ENCODE measurements around the gene WNT10A.
A peak's percentile ranks its signal among the peaks of the same experiment; 100 is the strongest.

WNT10A gene

GRCh38 chr2:218852911-218853667 lies 27.6 kb upstream of the WNT10A start:
- H3K36me3 Mint-ChIP-seq = no peaks in the 10 kb centered on the region
- CTCF ChIA-PET = interaction anchor here (0.7 to 3.5 kb wide), 11 partner anchors 8 to 224 kb away, joined by 3 to 44 read pairs (median 4); no protein-coding TSS in a partner anchor
- DNase-seq = peak; percentile 72
- H3K27me3 Mint-ChIP-seq = peaks cover 83% of the 10 kb centered on the region
- H3K27ac Mint-ChIP-seq = no peak overlapping the region
- no peaks in the 10 kb centered on the region for H3K9me3 Mint-ChIP-seq
- H3K4me1 Mint-ChIP-seq = no peaks in the 10 kb centered on the region
- no peak overlapping the region for H3K4me3 Mint-ChIP-seq

- no peak for DNase-seq
- Mint-ChIP-seq H3K36me3 (no peaks in the 10 kb centered on the region), H3K4me3 (no peak overlapping the region), H3K4me1 (no peaks in the 10 kb centered on the region), H3K27ac (no peak overlapping the region), H3K27me3 (peaks cover 90% of the 10 kb centered on the region), H3K9me3 (no peaks in the 10 kb centered on the region)
- CTCF ChIA-PET = interaction anchor here (0.7 to 3.5 kb wide), 7 partner anchors 10 to 225 kb away, joined by 3 to 44 read pairs (median 4); no protein-coding TSS in a partner anchor
Observed at GRCh38 chr2:218853766-218854165, 26.9 kb upstream of the WNT10A start.

GRCh38 chr2:218854860-218855259 lies 25.8 kb upstream of the WNT10A start:
- DNase-seq = no peak
- Mint-ChIP-seq H3K36me3 (no peaks in the 10 kb centered on the region), H3K27ac (no peak overlapping the region), H3K4me3 (no peak overlapping the region), H3K4me1 (peaks cover 4% of the 10 kb centered on the region), H3K27me3 (peaks cover 95% of the 10 kb centered on the region), H3K9me3 (no peaks in the 10 kb centered on the region)
- CTCF ChIA-PET = interaction anchor here (0.7 to 2.0 kb wide), 6 partner anchors 9 to 194 kb away, joined by 3 to 6 read pairs (median 4); no protein-coding TSS in a partner anchor

DNA sequence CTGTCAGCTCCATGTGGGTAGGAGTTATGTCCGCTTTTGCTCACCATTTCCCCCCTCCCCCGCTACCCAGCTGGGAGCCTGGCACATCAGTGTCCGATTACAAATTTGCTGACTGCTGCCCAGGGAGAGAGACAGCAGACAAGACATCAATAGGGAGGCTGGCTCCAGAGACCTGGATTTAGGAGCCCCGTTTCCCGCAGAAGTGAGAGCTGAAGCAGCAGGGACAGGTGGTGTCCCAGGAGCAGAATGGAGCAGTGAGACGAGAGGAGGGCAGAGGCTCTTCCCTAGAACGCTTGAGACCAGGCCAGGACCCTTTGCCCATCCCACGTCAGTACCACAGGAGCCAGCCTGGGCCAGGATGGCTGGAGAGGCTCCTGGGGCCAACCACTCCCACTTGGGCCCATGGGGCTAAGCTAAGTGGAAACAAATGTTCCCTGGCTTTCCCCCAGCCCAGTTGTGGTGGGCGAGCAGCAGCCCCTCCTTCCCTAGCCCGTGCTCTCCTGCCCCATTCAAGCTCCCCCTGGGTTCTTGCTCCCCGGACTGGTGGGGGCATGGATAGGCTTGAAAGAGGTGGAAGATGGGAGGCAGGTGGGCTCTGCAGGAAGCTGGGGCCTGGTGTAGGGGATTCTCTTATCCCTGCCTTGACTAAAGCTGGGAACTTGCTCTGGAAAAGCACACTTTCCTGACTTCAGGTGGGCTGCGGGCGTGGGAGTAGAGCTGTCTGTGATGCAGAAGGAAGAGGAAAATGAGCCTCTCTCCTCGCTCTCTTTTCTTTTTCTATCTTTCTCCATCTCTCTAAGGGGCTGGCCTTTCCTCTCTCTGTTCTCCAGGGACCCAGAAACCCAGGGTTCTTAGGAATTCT lies 25.1 kb upstream of the WNT10A start:
- Mint-ChIP-seq H3K27ac (no peak overlapping the region), H3K9me3 (no peaks in the 10 kb centered on the region), H3K4me3 (no peak overlapping the region), H3K36me3 (no peaks in the 10 kb centered on the region), H3K27me3 (peaks cover 95% of the 10 kb centered on the region), H3K4me1 (peaks cover 10% of the 10 kb centered on the region)
- DNase-seq = no peak
- CTCF ChIA-PET = interaction anchor here (0.6 to 1.3 kb wide), 6 partner anchors 33 to 621 kb away, joined by 3 to 4 read pairs (median 3); no protein-coding TSS in a partner anchor

DNA sequence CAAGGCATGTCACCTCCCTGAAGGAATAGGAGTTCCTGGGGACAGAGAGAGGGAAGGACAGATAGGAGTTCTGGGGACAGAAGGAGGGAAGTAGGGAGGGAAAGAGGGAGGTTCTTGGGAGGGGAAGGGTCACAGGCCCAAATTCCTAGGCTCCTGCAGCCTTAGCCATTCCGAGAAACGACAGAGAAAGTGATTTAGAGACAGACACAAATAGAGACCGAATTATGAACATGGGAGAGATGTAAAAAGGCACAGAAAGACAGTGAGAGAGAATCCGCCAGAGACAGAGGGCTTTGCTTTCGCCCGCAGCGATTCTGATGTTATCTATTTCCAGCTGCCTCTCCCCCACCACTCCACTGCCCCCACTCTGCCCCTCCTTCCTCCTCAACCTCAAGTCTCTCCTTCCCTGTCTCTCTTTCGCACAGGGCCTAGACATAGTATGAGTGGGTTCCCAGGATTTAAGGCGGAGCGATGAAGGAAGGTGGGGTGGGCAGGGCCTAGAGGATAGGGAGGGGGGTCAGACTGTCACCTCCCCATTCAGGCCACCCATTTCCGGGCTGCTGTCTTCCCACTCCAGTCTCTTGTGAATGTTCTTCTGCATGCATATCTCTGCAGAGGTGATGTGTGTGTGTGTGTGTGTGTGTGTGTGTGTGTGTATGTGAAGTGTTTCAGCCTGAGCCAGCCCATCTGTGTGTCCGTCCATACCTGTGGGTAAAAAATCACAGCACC lies 24.3 kb upstream of the WNT10A start:
- Mint-ChIP-seq H3K27ac (no peak overlapping the region), H3K27me3 (peaks cover 95% of the 10 kb centered on the region), H3K4me3 (no peak overlapping the region), H3K36me3 (no peaks in the 10 kb centered on the region), H3K9me3 (no peaks in the 10 kb centered on the region), H3K4me1 (peaks cover 12% of the 10 kb centered on the region)
- DNase-seq = no peak
- CTCF ChIA-PET = interaction anchor here (0.6 to 1.3 kb wide), 5 partner anchors 20 to 620 kb away, joined by 3 to 4 read pairs (median 3); no protein-coding TSS in a partner anchor

- DNase-seq = no peak
- no peak overlapping the region for H3K27ac Mint-ChIP-seq
- H3K9me3 Mint-ChIP-seq = no peaks in the 10 kb centered on the region
- CTCF ChIA-PET = interaction anchor here (0.8 to 0.9 kb wide), 2 partner anchors 19 to 42 kb away, joined by 3 read pairs; no protein-coding TSS in a partner anchor
- no peaks in the 10 kb centered on the region for H3K36me3 Mint-ChIP-seq
- no peak overlapping the region for H3K4me3 Mint-ChIP-seq
- H3K4me1 Mint-ChIP-seq = peaks cover 12% of the 10 kb centered on the region
- peaks cover 95% of the 10 kb centered on the region for H3K27me3 Mint-ChIP-seq
Observed at GRCh38 chr2:218856896-218857243, 23.8 kb upstream of the WNT10A start.

DNA sequence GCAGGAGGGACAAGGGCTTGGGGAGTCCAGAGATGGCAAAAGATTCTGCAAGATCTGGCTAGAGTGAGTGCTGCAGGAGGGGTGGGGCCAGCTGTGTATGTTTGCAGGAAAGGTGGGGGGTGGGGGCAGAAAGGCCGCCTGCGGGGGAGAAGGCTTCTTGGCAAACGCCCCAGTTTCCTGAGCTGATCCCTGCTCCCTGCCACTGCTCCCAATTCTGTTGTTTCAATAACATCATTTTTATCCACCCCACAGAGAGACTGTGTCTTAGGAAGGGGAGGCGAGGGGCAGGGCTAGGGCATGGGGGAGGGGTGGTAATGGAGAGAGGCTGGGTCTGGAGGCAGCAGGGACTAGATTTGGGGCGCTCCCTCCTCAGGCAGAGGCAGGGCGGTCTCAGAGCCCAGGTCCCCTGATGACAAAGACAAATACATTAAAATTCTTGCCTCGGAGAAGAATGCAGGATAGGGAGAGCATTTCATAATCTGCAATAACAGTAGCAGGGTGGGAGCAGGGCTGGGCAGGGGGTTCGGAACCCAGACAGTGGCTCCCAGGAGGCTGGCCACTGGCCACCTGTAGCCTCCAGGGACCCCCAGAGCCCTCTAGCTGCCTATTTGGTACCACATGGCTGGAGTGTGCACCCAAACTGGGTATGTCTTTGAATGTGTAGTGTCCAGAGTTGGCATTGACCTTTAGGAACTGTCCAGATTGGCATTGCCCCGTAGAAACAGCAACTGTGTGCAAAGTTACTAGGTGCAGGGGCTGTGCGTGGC lies 23.1 kb upstream of the WNT10A start:
- peaks cover 12% of the 10 kb centered on the region for H3K4me1 Mint-ChIP-seq
- DNase-seq = no peak
- no peaks in the 10 kb centered on the region for H3K36me3 Mint-ChIP-seq
- H3K27ac Mint-ChIP-seq = no peak overlapping the region
- H3K9me3 Mint-ChIP-seq = no peaks in the 10 kb centered on the region
- no peak overlapping the region for H3K4me3 Mint-ChIP-seq
- H3K27me3 Mint-ChIP-seq = peaks cover 99% of the 10 kb centered on the region
- CTCF ChIA-PET = interaction anchor here (0.5 to 1.3 kb wide), 3 partner anchors 9 to 41 kb away, joined by 3 to 5 read pairs (median 3); no protein-coding TSS in a partner anchor

GRCh38 chr2:218858138-218858445 lies 22.6 kb upstream of the WNT10A start:
- DNase-seq = no peak
- Mint-ChIP-seq H3K36me3 (no peaks in the 10 kb centered on the region), H3K27me3 (peaks cover 99% of the 10 kb centered on the region), H3K4me1 (peaks cover 12% of the 10 kb centered on the region), H3K4me3 (no peak overlapping the region), H3K9me3 (no peaks in the 10 kb centered on the region), H3K27ac (no peak overlapping the region)
- CTCF ChIA-PET = interaction anchor here (1.3 kb wide), 1 partner anchor 40 kb away, joined by 5 read pairs; no protein-coding TSS in a partner anchor

DNA sequence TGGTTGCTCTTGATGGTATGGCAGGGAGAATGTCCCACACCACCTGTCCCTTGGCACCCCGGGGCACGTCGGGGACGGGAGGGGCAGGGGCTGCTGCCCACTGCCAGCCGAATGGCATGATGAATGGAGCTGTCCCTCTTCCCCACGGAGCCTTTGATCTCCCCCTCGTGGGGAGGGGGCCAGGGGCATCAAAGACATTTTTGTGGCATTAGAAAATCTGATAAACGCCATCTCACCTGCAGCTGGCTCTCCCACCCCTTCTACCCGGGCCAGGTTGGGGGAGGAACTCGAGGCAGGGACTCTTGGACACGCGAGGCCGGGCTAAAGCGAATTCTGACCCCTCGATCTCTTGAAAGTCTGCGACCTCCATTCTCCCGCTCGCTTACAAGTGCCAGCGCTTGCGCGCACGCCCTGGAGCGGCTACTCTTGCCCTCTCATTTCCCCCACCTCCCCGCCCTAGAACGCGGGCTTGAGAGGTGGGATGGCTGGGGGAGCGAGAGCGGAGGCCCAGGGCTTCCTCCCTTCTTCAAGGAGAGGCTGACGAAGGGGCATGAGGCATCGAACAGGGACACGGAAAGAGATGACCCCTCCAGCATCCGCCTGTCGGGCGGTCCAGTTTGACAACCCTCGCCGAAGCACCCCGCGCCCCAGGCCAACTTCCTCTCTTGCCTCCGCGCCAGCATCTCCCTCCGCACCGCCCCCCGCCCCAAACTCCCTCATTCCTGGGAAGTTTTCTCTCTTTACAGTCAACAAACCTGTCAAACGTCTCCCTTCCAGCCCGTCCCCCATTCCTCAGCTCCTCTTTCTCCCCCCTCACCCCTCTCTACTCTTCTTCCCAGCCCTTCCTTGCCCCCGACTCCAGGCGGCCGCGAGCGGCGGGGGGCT lies 21.7 kb upstream of the WNT10A start:
- no peak overlapping the region for H3K4me3 Mint-ChIP-seq
- CTCF ChIA-PET = interaction anchor here (1.2 to 1.7 kb wide), 3 partner anchors 12 to 39 kb away, joined by 3 to 5 read pairs (median 5); no protein-coding TSS in a partner anchor

GRCh38 chr2:218859556-218859987 lies 21.1 kb upstream of the WNT10A start, which contains the start of gene WNT6:
Gene WNT6, plus strand, starts transcription at chr2:218859805. Its CDS starts 233 bp downstream, at chr2:218860038.
- peaks cover 12% of the 10 kb centered on the region for H3K4me1 Mint-ChIP-seq
- H3K36me3 Mint-ChIP-seq = no peaks in the 10 kb centered on the region
- no peak within 1 kb of the TSS for H3K27ac Mint-ChIP-seq
- peak within 1 kb of the TSS; percentile 18 for H3K4me3 Mint-ChIP-seq
- no peaks in the 10 kb centered on the region for H3K9me3 Mint-ChIP-seq
- peaks cover 99% of the 10 kb centered on the region for H3K27me3 Mint-ChIP-seq
- CTCF ChIA-PET = interaction anchor here (1.2 to 1.7 kb wide), 2 partner anchors 11 to 16 kb away, joined by 3 to 5 read pairs; no protein-coding TSS in a partner anchor
- DNase-seq = no peak

More for the DNA sequence above, 21.7 kb upstream of the WNT10A start:
- Mint-ChIP-seq H3K27me3 (peaks cover 99% of the 10 kb centered on the region), H3K4me1 (peaks cover 12% of the 10 kb centered on the region), H3K27ac (no peak overlapping the region), H3K9me3 (no peaks in the 10 kb centered on the region), H3K36me3 (no peaks in the 10 kb centered on the region)
- DNase-seq = no peak

DNA sequence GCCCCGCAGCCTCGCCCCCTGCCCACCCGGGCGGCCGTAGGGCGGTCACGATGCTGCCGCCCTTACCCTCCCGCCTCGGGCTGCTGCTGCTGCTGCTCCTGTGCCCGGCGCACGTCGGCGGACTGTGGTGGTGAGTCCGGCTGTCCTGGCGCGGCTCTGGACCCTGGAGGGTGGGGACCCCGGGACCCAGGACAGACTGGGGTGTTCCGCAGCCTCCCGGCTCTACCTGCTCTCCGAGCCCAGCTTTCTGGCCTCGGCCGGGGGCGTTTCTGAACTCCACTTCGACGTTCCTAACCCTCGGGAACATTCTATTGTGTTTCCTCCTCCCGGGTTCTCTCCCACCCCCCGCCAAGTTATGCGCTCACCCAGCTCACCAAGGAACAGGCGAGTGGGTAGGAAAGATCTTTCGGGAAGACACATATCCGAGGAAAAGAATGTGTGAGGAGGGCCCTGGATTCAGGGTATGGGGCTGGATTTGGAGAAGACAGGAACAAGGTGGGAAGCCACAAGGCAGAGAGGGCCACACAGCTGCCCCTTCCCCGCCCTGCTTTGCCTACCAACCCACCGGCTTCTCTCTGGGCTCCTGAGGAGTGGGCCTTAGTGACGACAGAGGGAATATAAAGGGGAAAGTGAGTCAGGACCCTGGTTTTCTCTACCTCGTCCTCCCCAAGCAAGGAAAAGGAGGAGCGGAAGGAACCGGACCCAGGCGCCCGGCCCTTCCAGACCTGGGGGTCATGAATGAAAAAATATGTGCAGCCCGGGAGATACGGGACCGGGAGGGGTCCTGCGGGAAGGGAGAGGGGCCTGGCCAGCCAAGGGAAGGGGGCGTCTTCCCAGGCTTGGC lies 20.4 kb upstream of the WNT10A start:
- H3K27ac Mint-ChIP-seq = no peak overlapping the region
- CTCF ChIA-PET = interaction anchor here (0.6 to 1.7 kb wide), 4 partner anchors 8 to 16 kb away, joined by 3 to 5 read pairs (median 3); no protein-coding TSS in a partner anchor
- no peaks in the 10 kb centered on the region for H3K9me3 Mint-ChIP-seq

More for the DNA sequence above, 20.4 kb upstream of the WNT10A start:
- no peak for DNase-seq
- peak overlapping the region; percentile 18 for H3K4me3 Mint-ChIP-seq
- H3K36me3 Mint-ChIP-seq = no peaks in the 10 kb centered on the region
- H3K27me3 Mint-ChIP-seq = peaks cover 99% of the 10 kb centered on the region
- peaks cover 12% of the 10 kb centered on the region for H3K4me1 Mint-ChIP-seq

Data from activated naive CD4-positive, alpha-beta T cell treated with anti-CD3 and anti-CD28 coated beads, Interleukin-2, amount 10 ng/mL, durations not matched to agents 7 days and 5 days (primary cell).